ENCODE results near the gene CLINT1.

CLINT1 gene

DNA sequence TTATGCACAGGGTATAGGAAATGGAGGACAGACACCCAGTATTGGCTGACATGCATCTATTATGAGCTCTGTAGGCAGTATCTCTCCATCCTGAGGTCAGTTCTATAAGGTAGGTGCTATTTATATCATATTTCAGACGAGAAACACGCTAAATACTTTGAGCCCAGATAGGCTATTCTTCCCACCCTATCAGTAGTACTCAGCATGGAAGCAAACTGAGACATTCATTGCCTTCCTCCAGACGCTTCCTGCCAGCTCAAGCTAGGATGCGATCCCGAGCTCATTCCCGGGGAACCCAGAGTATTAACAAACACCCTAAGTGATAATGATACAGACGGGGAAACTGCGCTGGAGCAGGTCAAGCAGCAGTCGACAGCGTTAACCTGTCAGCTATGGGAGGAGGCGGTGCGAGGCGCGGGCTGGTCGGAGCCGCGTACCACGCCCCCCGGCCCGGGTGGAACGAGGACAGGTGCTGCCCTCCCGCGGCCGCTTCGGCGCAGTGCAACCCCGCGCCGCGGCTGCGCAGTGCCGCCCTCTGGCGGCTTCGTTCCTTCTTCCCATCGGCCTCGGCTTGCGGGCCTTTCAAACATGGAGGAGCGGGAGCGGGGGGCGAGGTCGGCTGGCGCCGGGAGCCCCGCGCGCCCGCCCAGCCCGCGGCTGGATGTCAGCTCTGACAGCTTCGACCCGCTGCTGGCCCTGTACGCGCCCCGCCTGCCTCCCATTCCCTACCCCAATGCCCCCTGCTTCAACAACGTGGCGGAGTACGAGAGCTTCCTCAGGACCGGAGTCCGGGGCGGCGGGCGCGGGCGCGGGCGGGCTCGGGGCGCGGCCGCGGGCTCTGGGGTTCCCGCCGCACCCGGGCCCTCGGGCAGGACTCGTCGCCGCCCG is 115.5 kb downstream of the CLINT1 start, which contains the start of gene LSM11:
Gene LSM11, plus strand, starts transcription at position 550 of the 888 bp plus-strand sequence. Its CDS starts 39 bp downstream, at position 589.
- peaks cover 4% of the 10 kb centered on the region for H3K36me3 Mint-ChIP-seq (ENCODE audit: insufficient read depth)

DNA sequence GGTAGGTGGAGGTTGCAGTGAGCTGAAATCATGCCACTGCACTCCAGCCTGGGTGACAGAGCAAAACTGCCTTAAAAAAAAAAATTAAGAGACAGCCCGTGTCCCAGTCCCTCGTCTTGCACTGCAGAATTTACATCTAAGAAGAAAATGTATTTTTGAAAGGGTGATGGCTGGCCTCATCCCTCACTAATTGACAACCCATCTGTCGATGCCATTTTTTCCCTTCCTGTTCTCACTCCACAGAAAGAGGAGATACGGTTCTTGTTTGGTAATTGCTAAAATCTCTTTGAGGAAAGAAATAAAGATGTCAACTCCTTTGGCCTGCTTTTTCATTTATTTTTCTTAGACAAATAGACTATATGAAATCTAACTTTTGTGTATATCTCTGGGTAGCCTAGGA is 117.8 kb downstream of the CLINT1 start:
- no peak for ATAC-seq (replicated peaks; ENCODE audit: extremely low read depth, poor library complexity, severe bottlenecking)
- peaks cover 22% of the 10 kb centered on the region for H3K4me1 Mint-ChIP-seq
- no peak for DNase-seq (ENCODE audit: low spot score in 2 of 2)
- no peaks in the 10 kb centered on the region for H3K27me3 Mint-ChIP-seq
- no peak overlapping the region for H3K4me3 Mint-ChIP-seq
- peaks cover 5% of the 10 kb centered on the region for H3K36me3 Mint-ChIP-seq (ENCODE audit: insufficient read depth)
- H3K27ac Mint-ChIP-seq (ENCODE audit: low read depth): no peak overlapping the region
- no peaks in the 10 kb centered on the region for H3K9me3 Mint-ChIP-seq

More for the DNA sequence above, 115.5 kb downstream of the CLINT1 start, which contains the start of gene LSM11:
- Mint-ChIP-seq H3K4me1 (peaks cover 22% of the 10 kb centered on the region), H3K27me3 (no peaks in the 10 kb centered on the region), H3K9me3 (no peaks in the 10 kb centered on the region), H3K4me3 (peak within 1 kb of the TSS; percentile 79), H3K27ac (ENCODE audit: low read depth) (peak within 1 kb of the TSS; percentile 60)
- DNase-seq (ENCODE audit: low spot score in 2 of 2) (peak; percentile 84 to 96), ATAC-seq (replicated peaks; ENCODE audit: extremely low read depth, poor library complexity, severe bottlenecking) (peak; percentile 91)

- Mint-ChIP-seq H3K36me3 (ENCODE audit: insufficient read depth) (peaks cover 6% of the 10 kb centered on the region), H3K27me3 (no peaks in the 10 kb centered on the region), H3K4me3 (no peak overlapping the region), H3K9me3 (no peaks in the 10 kb centered on the region), H3K4me1 (peaks cover 17% of the 10 kb centered on the region), H3K27ac (ENCODE audit: low read depth) (no peak overlapping the region)
- ATAC-seq (replicated peaks; ENCODE audit: extremely low read depth, poor library complexity, severe bottlenecking) (no peak), DNase-seq (ENCODE audit: low spot score in 2 of 2) (no peak)
Measured at GRCh38 chr5:157740229-157740610, 118.7 kb downstream of the CLINT1 start.

DNA sequence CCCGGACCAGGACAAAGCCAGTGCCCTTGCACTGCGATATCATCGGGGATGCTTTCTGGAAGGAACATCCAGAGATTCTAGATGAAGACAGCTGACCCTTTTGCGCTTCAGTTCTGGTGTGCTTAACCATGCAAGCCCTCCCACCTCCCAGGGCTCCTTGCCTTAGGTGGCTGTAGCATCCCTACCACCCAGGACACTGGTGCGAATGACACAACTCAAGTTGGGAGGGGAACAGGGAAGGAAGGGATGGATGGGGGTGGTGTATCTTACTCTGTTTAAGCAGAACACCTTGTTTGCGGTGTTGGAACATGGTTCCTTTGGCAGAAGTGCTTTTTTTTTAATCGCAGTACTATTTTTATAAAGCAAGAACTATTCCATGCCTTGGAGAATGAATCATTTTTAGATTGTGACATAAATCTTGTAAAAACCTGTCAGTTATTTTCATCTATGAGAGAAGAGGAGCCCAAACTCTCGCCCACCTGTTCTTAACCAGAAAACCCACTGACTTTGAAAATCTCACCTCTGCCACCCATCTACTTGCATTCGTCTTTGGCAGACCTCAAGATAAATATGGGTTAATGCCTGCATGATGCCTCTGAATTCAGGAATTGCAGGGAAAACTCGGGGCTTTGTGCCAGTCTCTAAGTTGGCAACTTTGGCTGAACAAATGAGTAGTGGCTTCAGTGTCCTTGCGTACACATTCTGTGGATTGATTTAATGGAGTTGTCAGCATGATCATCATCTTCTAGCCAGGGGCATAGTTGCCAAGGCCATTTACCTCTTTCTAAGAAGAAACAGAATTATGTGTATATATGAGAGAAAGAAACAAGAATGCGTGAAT is 119.3 kb downstream of the CLINT1 start:
- Mint-ChIP-seq H3K27ac (ENCODE audit: low read depth) (no peak overlapping the region), H3K4me3 (no peak overlapping the region), H3K9me3 (no peaks in the 10 kb centered on the region), H3K36me3 (ENCODE audit: insufficient read depth) (peaks cover 8% of the 10 kb centered on the region), H3K4me1 (peaks cover 13% of the 10 kb centered on the region), H3K27me3 (no peaks in the 10 kb centered on the region)
- no peak for ATAC-seq (replicated peaks; ENCODE audit: extremely low read depth, poor library complexity, severe bottlenecking)
- no peak for DNase-seq (ENCODE audit: low spot score in 2 of 2)

DNA sequence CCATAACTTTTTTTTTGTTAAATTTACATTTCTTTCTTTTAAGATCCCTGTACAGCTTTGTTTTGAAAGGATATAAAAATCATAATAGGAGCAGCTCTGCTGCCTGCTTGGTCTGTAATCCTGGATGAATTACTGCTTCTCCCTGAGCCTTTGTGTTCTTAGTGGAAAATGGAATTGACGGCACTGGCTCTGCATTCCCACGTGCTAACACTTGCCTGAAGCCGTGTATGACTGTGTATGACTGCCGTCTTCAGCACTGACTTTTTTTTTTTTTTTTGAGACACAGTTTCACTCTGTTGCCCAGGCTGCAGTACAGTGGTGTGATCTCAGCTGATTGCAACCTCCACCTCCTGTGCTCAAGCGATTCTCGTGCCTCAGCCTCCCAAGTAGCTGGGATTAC is 123.0 kb downstream of the CLINT1 start:
- DNase-seq (ENCODE audit: low spot score in 2 of 2): no peak
- H3K27ac Mint-ChIP-seq (ENCODE audit: low read depth): no peak overlapping the region
- H3K27me3 Mint-ChIP-seq: no peaks in the 10 kb centered on the region
- peaks cover 15% of the 10 kb centered on the region for H3K36me3 Mint-ChIP-seq (ENCODE audit: insufficient read depth)
- H3K4me3 Mint-ChIP-seq: no peak overlapping the region
- no peaks in the 10 kb centered on the region for H3K9me3 Mint-ChIP-seq
- ATAC-seq (replicated peaks; ENCODE audit: extremely low read depth, poor library complexity, severe bottlenecking): no peak
- H3K4me1 Mint-ChIP-seq: peaks cover 18% of the 10 kb centered on the region
